Measurements from ENCODE around the gene ACHE.
"Not testable (repeated sequence)": the region's sequence is repeated elsewhere in the genome, so short reads cannot be mapped to it uniquely, and the experiment has no call there.

ACHE gene

DNA sequence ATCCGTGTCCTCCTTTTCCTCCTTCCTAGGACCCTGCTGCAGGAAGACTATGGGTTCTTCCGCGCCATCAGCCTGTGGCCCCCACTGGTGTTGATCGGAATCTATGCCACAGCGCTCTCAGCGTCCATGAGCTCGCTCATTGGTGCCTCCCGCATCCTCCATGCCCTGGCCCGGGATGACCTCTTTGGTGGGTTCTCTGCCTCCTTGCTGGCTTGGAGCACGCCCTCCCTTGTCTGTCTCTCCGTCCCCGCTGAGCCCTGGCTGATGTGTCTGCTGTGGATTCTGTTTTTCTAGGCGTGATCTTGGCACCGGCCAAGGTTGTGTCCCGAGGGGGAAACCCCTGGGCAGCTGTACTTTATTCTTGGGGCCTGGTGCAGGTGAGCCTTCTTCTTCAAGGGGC, 35.8 kb downstream of the ACHE start:
- no peak overlapping the region for H3K4me3 ChIP-seq (ENCODE audit: low read length)
- DNase-seq (ENCODE audit: low read depth) = no peak
- TF ChIP-seq, protein P1, sequence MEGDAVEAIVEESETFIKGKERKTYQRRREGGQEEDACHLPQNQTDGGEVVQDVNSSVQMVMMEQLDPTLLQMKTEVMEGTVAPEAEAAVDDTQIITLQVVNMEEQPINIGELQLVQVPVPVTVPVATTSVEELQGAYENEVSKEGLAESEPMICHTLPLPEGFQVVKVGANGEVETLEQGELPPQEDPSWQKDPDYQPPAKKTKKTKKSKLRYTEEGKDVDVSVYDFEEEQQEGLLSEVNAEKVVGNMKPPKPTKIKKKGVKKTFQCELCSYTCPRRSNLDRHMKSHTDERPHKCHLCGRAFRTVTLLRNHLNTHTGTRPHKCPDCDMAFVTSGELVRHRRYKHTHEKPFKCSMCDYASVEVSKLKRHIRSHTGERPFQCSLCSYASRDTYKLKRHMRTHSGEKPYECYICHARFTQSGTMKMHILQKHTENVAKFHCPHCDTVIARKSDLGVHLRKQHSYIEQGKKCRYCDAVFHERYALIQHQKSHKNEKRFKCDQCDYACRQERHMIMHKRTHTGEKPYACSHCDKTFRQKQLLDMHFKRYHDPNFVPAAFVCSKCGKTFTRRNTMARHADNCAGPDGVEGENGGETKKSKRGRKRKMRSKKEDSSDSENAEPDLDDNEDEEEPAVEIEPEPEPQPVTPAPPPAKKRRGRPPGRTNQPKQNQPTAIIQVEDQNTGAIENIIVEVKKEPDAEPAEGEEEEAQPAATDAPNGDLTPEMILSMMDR (IDR thresholded peaks at IDR 0.05; ENCODE audit: insufficient read depth, low read depth, low read length, missing control alignments) = no peak

GRCh38 chr7:100856871-100857282, 38.8 kb downstream of the ACHE start:
- no peak for DNase-seq (ENCODE audit: low read depth)
- H3K4me3 ChIP-seq (ENCODE audit: low read length) = no peak overlapping the region
- TF ChIP-seq, protein P1 (IDR thresholded peaks at IDR 0.05; ENCODE audit: insufficient read depth, low read depth, low read length, missing control alignments) = no peak

- no peak overlapping the region for H3K4me3 ChIP-seq (ENCODE audit: low read length)
- no peak for DNase-seq (ENCODE audit: low read depth)
- TF ChIP-seq, protein P1 (IDR thresholded peaks at IDR 0.05; ENCODE audit: insufficient read depth, low read depth, low read length, missing control alignments) = no peak
These were observed 40.2 kb downstream of the ACHE start for GRCh38 chr7:100855515-100855914.

DNA sequence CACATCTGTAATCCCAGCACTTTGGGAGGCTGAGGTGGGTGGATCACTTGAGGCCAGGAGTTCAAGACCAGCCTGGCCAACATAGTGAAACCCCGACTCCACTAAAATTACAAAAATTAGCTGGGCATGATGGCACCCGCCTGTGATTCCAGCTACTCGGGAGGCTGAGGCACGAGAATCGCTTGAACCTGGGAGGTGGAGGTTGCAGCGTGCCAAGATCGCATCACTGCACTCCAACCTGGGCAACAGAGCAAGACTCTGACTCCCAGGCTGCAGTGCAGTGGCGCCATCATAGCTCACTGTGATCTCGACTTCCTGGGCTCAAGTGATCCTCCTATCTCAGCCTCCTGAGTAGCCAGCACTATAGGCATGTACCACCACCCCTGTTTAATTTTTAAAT, 40.8 kb downstream of the ACHE start:
- not testable (repeated sequence) for DNase-seq (ENCODE audit: low read depth); H3K4me3 ChIP-seq (ENCODE audit: low read length)

- TF ChIP-seq, protein P1 (IDR thresholded peaks at IDR 0.05; ENCODE audit: insufficient read depth, low read depth, low read length, missing control alignments) = no peak
- no peak overlapping the region for H3K4me3 ChIP-seq (ENCODE audit: low read length)
These were observed 41.4 kb downstream of the ACHE start for GRCh38 chr7:100854146-100854895.

GRCh38 chr7:100852048-100852872, 43.4 kb downstream of the ACHE start, which contains the start of gene SLC12A9:
Gene SLC12A9, plus strand, starts transcription at chr7:100852713. Its CDS starts 1,485 bp downstream, at chr7:100854198.
- TF ChIP-seq, protein P1 (IDR thresholded peaks at IDR 0.05; ENCODE audit: insufficient read depth, low read depth, low read length, missing control alignments) = peak; percentile 87
- DNase-seq (ENCODE audit: low read depth) = peak; percentile 93

More at GRCh38 chr7:100854146-100854895, 41.4 kb downstream of the ACHE start:
- DNase-seq (ENCODE audit: low read depth) = no peak

DNA sequence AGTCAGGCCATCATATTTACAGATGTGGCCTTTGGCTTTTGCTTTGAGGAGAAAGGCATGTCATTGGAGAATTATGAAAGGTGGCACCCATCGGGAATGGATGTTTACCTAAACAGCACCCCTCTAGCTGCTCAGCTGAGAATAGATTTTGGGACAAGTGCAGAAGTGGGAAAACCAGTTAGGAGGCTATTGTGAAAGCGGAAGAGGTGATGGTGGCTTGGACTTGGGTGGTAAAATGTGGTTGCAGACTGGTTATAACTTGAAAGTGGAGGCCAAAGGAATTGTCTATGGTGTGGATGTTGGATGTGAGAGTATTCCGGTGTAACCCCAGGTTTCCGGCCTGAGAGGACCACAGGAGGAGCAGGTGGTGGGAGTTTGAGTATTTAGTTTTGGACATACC, 48.3 kb downstream of the ACHE start:
- DNase-seq (ENCODE audit: low read depth) = peak; percentile 69
- no peak overlapping the region for H3K4me3 ChIP-seq (ENCODE audit: low read length)
- TF ChIP-seq, protein P1 (IDR thresholded peaks at IDR 0.05; ENCODE audit: insufficient read depth, low read depth, low read length, missing control alignments) = no peak

More at GRCh38 chr7:100852048-100852872, 43.4 kb downstream of the ACHE start, which contains the start of gene SLC12A9:
- H3K4me3 ChIP-seq (ENCODE audit: low read length) = peak within 1 kb of the TSS; percentile 78
